Purkinje cell (primary cell): ENCODE measurements around the gene TAF1. TPM values are rescaled to one million over a fixed set of nuclear protein-coding genes. Genes with fewer than 3 reads are reported as not detected.

ENCODE experiments used
- polyA plus RNA-seq: library from polyadenylated mRNA; unstranded; fragments of >200 nt; fragmentation: Nextera tagmentation; gene quantifications from 2 replicates; pipeline ENCODE4 v1.2.1, GENCODE V29; 2014

Gene TAF1
- 4.8 and 6.4 TPM in 2 replicates for polyA plus RNA-seq

GRCh38 chrX:71365875-71366673 is at the start of gene TAF1:
Gene TAF1, plus strand, starts transcription at chrX:71366357. Its CDS starts 18 bp downstream, at chrX:71366375.

Other genes starting within 250 kb of the TAF1 start
- gene MED12, start 247.8 kb upstream of the TAF1 start, polyA plus RNA-seq: 0.77 and 1.0 TPM in 2 replicates
- gene NLGN3, start 221.5 kb upstream of the TAF1 start, polyA plus RNA-seq: 16.1 and 16.4 TPM in 2 replicates
- 1.0 TPM in 1 of 2 replicates, not detected in the other for gene GJB1, start 143.1 kb upstream of the TAF1 start, polyA plus RNA-seq
- gene ZMYM3, start 112.2 kb upstream of the TAF1 start, polyA plus RNA-seq: 4.8 and 5.6 TPM in 2 replicates
- gene NONO, start 82.7 kb upstream of the TAF1 start, polyA plus RNA-seq: 68.0 and 71.7 TPM in 2 replicates
- not detected in 2 replicates for gene ITGB1BP2, start 64.6 kb upstream of the TAF1 start, polyA plus RNA-seq
- 78.6 and 84.1 TPM in 2 replicates for gene OGT, start 166.7 kb downstream of the TAF1 start, polyA plus RNA-seq
- gene GCNA, start 212.1 kb downstream of the TAF1 start, polyA plus RNA-seq: 3.3 and 4.2 TPM in 2 replicates